HEK293T (cell line): Measurements from ENCODE around the gene OR10G4.

Experiments
- ARNT ChIP-seq: fragments of 450-650 bp; IDR thresholded peaks from 2 replicates; pipeline ENCODE4 v1.6.1; 2017; ENCODE audit warnings: mild to moderate bottlenecking
- CTBP1 ChIP-seq: fragments of 450-650 bp; IDR thresholded peaks from 2 replicates; pipeline ENCODE4 v1.6.1; 2016; ENCODE audit warnings: borderline replicate concordance
- FOXK2 ChIP-seq: fragments of 450-650 bp; IDR thresholded peaks from 2 replicates; pipeline ENCODE4 v1.6.1; 2016; ENCODE audit warnings: mild to moderate bottlenecking
- FOXM1 ChIP-seq: fragments of 450-650 bp; IDR thresholded peaks from 2 replicates; pipeline ENCODE4 v1.6.1; 2017; ENCODE audit warnings: mild to moderate bottlenecking, borderline replicate concordance
- L3MBTL2 ChIP-seq: fragments of 450-650 bp; conservative IDR thresholded peaks from 2 replicates; pipeline ENCODE4 v1.6.1; 2016; ENCODE audit warnings: mild to moderate bottlenecking
- LEF1 ChIP-seq: fragments of 450-650 bp; IDR thresholded peaks from 2 replicates; pipeline ENCODE4 v1.6.1; 2017; ENCODE audit warnings: mild to moderate bottlenecking, borderline replicate concordance
- NFRKB ChIP-seq: fragments of 450-650 bp; IDR thresholded peaks from 2 replicates; pipeline ENCODE4 v1.6.1; 2016; ENCODE audit warnings: mild to moderate bottlenecking, moderate library complexity
- PKNOX1 ChIP-seq: fragments of 450-650 bp; IDR thresholded peaks from 2 replicates; pipeline ENCODE4 v1.6.1; 2016
- SUZ12 ChIP-seq: fragments of 450-650 bp; IDR thresholded peaks from 2 replicates; pipeline ENCODE4 v1.6.1; 2016; ENCODE audit warnings: mild to moderate bottlenecking

- TF ChIP-seq L3MBTL2 (no peak), ARNT (no peak), SUZ12 (no peak), LEF1 (no peak), FOXM1 (no peak), NFRKB (no peak), FOXK2 (no peak), PKNOX1 (no peak), CTBP1 (no peak)
These were observed 26.8 kb downstream of the OR10G4 start for GRCh38 chr11:124039557-124039956.
